GM23248 (cell line): ENCODE results near the gene NAA25.

ENCODE experiments used
- EZH2 ChIP-seq: fragments of 200-600 bp; sonication (generic); IDR thresholded peaks from 2 replicates; pipeline ENCODE4 v1.6.1; 2018; ENCODE audit warnings: antibody characterized with exemption, mild to moderate bottlenecking; ENCODE audit not compliant: insufficient read depth, poor library complexity, severe bottlenecking
- EZH2phosphoT487 ChIP-seq: fragments of 200-600 bp; sonication (generic); IDR thresholded peaks from 2 replicates; pipeline ENCODE4 v1.6.1; 2018; ENCODE audit warnings: antibody characterized with exemption, moderate library complexity, mild to moderate bottlenecking, low read depth; ENCODE audit not compliant: insufficient read depth

DNA sequence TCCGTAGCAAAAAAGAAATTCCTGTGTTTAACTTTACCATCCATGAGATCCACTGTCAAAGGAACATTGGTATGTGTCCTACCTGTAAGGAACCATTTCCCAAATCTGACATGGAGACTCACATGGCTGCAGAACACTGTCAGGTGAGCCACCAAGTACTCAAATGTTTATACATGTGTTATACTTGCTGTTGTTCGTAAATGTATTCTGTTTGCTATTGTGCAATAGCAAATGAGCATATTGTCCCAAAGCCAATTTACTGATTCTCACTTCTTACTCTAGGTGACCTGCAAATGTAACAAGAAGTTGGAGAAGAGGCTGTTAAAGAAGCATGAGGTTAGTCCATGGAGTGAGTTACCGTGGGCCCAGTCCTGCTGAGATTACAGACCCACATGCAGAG is 26.1 kb upstream of the NAA25 start:
- TF ChIP-seq EZH2 (no peak), EZH2phosphoT487 (no peak)
